HG03175 (cell line): ENCODE data around the gene CRPPA.

Experiments used
- ATAC-seq: cut with Tn5 transposase; IDR thresholded peaks from one replicate; pipeline ENCODE4 v1.9.1; 2021; ENCODE audit warnings: mild to moderate bottlenecking, moderate library complexity; ENCODE audit not compliant: unreplicated experiment

Gene CRPPA

DNA sequence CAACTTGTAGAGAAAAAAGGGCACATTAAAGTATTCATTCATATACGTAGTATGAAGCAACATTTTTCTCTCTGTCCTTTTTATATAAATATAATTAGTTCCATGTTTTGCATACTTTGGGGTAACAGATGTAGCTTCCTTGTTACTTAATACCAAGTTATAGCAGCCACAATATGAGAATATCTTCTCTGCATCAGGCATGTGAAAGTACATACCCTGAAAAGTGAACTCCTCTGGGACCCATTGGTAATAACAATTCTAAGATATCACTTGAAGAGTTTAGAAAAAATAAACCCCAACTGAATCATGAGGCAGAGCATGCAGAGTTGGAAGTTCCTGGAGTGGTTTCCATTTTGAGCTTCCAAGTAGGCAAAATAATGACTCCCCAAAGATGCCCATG lies 2.4 kb upstream of the CRPPA start:
- ATAC-seq = no peak

DNA sequence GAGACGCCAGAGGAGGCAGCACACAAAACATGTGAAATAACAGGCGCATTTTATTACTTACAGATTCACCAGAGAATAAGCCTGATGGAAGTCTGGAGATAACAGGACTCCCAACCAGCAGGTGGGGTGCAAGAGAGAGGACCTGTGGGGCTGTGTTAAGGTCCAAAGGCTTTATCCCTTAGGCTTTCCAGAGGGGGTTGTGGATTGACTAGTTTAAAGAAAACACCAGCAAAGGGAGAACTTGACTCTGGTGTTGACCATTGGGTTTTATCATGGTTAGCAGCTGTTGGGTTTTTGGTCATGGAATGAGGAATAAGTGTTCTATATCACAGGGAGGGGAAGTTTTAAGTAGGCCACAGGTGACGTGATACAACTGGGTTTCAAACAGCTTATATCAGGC lies 1.6 kb upstream of the CRPPA start:
- ATAC-seq = no peak

DNA sequence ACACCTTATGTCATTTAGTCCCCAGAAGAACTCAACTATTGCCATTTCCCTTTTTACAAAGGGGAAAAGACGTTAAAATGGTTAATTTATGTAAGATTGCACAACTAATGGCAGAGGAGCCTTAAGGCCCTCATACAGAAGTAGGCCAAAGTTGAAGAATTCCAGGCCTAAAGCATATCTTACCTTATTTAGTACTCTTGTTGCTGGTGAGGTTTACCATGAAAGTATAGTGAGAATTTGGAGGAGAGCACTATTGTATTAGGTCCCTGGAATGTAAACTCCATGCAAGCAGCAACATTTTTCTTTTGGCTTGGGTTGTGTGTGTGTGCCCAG lies 731 bp upstream of the CRPPA start:
- ATAC-seq = no peak

DNA sequence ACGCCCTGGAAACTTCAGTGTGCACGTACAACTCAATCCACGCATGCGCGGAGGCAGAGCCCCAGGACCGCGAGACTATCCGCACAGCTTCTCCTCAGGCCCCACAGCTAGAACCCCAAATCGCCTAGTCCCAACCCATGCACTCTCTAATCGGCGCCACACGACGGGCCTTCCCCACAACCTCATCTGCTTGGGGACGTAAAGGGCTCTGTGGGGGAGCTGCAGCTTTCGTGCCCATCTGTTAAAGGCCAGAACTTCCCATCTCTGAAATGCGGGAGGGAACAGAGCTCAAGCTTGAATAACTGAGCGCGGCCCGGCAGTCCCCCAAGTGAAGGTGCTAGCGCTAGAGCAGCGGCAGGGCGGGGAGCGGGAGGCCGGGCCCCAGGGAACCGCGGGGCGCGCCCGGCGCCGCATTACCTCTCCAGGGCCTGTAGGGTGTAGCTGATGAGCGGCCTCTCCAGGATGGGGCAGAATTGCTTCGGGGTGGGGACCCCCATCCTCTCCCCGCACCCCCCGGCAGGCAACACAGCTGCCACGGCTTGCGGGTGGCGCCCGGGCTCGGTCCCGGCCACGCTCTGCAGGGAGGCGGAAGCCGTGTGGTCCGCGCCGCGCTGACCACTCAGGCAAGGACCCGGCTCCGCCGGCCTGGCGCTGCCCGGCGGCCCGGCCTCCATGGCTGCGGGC lies 547 bp downstream of the CRPPA start:
- peak; percentile 90 for ATAC-seq

DNA sequence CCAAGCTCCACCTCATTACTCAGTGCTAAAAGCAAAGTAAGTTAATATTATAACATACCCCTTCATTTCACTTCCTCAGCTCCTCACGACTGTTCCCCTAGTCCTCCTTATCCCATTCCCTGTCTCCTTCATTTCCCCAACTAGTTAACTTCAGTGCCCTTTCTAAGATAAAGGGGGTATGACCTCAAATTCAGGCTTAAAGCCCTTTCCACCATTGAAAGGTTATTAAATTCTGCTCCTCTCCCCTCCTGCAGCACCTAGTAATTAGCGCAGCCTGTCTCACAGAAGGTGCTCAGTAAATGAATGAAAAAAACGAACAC lies 1.0 kb downstream of the CRPPA start:
- no peak for ATAC-seq

DNA sequence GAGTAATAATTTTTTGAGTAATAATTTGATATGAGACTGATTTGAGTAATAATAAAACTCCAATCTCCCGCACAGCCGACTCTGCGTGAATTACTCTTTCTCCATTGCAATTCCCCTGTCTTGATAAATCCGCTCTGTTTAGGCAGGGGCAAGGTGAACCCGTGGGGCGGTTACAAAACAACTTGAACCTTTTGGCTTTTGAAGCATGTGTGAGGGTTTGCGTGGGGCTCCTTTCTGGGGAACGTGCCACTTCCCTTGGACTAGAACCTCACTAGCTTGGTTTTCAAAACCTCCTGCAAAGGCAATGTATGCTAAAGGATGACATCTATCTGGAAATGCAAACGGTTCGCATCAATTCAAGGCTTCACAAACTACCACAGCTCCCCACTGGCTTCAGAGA lies 1.5 kb downstream of the CRPPA start:
- ATAC-seq = no peak

DNA sequence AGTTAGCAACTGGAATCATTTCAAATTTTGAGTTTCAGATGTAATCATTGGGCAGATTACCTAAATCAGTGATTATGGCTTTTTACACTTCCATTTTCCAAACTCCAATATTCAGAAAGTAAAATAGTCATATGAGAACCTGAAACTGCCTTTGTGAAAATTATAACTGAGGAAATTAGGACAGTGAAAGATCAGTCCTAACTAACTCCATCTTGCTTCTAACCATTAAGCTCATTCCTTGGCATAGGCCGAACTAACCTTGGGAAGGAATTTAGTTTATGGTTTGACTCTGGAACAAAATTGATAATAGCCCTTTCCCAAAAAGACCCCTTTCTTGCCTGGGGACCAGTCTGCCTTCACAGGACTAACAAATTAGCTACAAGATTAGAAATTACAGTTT lies 2.2 kb downstream of the CRPPA start:
- ATAC-seq = no peak

DNA sequence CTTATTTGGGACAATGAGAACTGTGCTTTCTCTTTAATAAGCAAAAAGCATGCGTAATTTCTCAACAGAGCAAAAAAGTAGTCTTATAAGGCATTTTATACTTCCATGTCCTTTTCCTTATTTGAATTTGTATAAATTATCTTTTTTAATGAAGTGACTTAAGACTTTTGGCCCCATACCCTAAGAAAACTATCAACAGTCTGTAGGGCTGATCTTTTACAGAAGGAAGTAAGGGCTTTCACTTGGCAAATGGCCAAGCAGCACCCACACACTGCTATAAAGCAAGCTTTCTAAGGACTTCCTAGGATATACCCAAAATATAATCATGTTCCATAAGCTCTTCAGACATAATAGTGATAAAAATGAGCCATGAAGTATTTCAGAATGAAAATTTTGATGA lies 3.4 kb downstream of the CRPPA start:
- ATAC-seq = no peak

DNA sequence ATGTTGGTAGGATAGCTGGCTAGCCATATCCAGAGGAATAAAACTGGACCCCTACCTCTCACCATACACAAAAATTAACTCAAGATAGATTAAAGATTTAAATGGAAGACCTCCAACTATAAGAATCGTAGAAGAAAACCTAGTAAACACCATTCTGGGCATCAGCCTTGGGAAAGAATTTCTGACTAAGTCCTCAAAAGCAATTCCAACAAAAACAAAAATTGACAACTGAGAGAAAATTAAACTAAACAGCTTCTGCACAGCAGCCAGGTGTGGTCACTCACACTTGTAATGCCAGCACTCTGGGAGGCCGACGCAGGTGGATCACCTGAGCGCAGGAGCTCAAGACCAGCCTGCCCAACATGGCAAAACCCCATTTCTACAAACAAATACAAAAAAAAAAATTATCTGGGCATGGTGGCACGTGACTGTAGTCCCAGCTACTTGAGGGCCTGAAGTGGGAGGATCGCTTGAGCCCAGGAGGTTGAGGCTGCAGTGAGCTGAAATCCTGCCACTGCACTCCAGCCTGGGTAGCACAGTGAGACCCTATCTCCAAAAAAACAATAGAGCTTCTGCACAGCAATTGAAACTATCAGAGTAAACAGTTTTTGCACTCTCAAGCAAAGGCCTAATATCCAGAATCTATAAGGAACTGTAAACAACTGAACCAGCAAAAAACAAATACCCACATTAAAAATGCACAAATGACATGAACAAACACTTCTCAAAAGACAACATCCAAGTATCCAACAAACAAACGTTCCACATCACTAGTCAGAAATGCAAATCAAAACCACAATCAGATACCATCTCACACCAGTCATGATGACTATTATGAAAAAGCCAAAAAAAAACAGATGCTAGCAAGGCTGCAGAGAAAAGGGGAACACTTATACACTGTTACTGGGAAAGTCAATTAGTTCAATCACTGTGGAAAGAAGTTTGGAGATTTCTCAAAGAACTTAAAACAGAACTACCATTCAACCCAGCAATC lies 4.8 kb downstream of the CRPPA start:
- no peak for ATAC-seq

DNA sequence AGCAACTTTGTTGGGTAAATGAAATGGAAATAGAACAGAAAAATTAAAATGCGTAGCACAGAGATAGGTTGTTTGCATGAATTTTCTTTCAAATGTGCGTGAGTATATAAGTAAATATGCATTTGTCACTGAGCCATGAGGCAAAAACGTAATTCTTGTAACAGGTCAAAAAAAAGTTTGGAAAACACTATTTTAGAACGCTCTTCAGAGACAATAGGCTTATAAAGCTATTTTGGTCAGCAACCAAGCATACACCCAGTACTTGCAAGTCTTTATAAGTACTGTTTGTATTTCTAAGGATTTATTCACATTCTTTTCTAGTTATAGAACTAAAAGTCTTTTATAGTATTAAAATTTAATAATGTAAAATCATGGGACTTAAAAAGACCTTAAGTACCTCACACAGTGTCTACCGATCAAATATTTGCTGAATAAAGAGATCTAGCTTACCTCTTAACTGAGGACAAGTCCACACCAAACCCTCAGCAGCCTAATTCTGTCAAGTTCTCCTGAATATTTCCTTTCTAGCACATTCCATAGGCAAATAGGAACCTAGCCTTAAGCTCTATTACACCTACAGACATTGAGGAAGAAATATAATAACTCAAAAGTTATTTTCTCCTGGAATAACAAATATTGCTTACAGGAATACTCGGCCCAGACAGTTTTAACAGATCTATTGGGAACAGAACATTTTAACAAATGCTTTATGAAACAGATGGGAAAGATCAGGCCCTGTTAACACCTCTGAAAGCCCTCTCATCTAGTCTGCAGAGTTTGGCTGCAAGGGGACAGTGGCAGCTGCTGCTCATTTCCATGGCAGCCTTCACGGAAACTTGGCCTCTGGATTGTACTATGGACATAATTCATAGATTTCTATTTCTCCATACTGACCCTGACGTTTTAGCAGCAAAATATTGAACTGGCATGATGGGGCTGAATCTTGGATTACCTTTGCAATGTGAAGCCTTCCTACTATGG lies 8.8 kb downstream of the CRPPA start:
- ATAC-seq = no peak

DNA sequence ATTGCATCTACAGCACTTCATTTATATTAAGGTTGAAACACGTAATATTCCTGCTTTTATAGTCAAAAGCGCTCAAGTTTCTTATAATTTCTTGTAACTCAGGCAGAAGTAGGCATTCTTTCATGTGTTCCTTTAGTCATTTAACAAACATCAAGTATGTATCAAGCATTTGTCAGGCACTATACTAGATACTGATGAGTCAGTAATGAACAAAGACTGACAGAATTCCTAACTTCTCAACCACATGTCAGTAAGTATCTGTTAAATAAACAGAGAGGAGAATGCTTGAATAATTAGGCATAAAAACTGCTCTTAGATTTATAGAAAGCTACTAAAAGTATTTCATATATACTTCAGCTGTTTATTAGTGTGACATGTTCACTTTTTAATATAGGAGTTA lies 9.9 kb downstream of the CRPPA start:
- no peak for ATAC-seq

DNA sequence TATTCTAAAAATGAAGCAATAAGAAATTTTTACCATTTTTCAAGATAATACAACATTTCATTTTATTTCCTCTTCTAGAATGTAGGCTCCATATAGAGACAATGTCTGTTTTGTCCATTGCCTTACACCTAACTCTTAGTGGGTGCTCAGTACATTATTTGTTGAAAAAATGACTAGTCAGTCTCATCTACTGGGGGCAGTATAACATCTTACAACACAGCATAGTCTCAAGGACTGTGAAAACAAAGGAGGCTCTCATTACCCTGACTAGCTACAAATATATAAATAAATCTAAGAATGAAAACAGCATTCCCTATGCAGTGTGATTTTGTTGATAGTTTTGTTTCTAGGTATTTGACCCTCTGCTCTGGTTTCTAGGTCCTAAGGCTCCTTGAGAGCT lies 11.6 kb downstream of the CRPPA start:
- ATAC-seq = no peak

DNA sequence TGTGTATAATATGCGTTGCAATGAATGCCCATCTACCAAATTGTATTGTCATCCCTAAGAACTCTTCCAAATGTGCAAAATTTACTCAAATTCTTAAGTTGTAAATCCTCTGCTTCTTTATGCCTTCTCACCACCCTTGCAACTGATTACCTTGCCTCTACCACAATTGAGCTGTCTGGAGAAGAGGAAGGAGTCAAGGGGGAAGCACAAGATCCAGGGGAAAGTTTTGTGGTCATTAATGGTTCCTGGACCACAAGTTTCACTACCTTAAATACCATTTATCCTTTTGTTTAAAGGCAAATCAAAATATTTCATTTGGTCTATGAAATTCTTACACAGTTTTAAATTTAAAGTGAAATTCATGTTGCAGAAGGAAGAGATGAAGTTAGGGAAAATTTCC lies 16.7 kb downstream of the CRPPA start:
- no peak for ATAC-seq

DNA sequence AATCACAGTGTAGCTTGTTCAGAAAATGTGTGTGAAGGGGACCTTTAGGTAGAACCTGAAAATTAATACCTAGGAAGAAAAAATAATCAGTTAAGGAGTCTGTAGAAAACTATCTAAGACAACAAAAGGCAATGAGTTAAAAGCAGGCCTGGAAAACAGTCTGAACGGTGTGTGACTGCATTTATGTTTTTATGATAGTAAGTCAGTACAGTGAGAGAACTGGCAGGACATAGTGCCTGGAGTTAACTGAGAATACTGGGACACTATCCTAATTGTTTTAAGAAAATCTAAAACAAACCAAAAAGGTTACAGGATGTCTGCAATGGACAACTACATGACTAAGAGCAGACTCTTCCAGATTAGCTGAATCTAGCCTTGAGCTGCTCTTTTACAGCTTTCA lies 17.9 kb downstream of the CRPPA start:
- ATAC-seq = no peak

DNA sequence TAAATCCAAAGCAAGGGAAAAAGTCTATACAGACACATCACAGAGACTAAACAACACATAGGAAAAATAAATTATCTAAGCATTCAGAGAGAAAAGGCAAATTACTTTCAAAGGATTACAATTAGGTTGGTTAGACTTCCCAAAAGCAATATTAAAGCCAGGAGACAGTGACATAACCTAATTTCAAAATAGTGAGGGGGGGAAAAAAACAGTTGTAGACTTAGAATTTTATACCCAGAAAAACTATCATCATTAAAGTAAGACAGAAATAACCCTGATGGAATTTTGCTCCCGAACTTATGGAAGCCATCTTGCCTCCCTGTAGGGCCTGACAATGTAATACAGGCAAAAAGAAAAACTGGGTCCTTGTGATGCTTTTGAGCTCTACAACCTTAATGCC lies 18.4 kb downstream of the CRPPA start:
- no peak for ATAC-seq

DNA sequence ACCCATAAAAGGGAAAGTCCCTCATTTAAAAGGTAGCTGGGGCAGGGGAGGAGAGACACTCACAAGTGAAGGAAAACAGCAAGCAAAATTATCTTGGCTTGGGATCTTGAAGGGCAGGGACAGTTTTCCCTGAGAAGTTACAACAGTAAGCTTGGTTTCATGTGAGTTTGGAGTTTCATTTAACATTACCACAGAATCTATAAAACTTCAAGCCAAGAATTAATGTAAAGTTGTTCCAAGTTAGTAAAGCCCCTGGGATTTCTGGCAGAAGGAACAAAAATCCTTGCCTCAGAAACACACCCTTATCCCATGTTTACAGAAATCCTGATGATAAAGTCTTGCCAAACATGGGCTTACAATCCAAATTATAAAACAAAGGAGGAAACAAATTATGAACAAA lies 19.2 kb downstream of the CRPPA start:
- no peak for ATAC-seq

DNA sequence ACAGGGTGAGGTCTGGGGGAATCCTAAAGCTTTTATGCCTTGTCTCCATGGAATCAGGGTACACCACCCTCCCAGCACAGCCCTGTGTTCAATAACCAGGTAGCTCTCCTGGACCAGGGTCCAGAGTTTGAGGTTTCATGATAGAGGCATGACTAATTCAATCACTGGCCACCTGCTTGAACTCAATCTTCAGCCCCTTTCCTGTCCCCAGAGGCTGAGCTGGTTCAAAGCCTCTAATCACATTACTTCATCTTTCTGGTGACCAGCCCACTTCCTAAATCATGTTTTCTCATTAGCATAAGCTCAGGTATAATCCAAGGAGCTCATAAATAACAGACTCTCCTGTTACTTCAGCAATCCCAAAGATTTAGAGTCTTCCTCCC lies 20.5 kb downstream of the CRPPA start:
- ATAC-seq = no peak

DNA sequence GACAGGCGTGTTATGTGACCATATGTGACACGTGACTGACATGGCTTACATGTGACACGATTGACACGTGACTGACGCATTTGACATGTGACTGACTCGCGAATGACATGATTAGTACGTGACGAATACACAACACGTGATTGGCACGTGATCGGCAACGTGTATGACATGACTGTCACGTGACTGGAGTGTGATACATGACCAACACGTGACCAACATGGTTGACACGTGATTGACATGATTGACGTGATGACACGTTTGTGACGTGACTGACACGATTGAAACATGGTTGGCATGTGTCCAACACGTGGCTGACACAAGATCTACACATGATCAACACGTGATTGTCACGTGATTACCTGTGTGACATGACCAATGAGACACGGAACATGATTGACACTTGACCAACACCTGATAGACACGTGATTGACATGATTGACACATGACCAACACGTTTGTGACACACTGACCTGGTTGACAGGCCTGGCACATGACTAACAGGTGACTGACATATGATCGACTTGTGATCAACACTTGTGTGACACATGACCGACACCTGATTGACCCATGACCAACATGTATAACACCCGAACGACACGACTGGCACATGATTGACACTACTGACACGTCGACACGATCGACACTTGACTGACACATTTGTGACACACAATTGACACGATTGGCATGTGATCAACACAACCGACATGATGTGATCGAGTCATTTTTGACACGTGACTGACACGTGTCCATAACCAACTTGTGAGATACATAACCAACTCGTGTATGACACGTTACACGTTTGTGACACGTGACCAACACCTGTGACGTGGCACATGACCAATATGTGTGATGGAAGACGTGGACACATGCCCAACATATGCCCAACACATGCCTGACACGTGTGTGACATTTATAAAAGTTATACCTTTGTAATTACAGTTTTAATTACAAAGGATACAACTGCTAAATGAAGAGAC lies 21.1 kb downstream of the CRPPA start:
- ATAC-seq = no peak

DNA sequence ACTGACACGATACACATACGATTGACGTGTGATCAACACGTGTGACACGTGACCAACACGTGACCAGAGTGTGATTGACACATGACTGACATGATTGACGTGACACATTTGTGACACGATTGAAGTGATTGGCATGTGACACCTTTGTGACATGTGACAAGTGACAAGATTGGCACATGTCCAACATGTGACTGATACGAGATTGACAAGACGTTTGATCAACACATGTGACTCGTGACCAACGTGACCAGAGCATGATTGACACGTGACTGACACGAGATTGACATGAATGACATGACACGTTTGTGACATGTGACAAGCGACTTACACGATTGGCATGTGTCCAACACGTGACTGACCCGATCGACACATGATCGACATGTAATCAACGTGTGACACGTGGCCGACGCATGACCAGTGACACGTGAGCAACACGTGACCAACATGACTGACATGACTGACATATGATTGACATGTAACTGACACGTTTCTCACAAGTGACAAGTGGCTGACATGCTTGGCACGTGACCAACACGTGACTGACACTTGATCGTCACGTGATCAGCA lies 22.0 kb downstream of the CRPPA start:
- no peak for ATAC-seq
